Activated T-helper 17 cell treated with anti-CD3 and anti-CD28 coated beads, Interleukin-2, amount 50 U/mL, for 72 hours (primary cell): ENCODE data around the gene ACY1. TPM values are rescaled to one million over a fixed set of nuclear protein-coding genes. Genes with fewer than 3 reads are reported as not detected.
A peak's percentile ranks its signal among the peaks of the same experiment; 100 is the strongest.

Experiments used
- ATAC-seq: fragments of 150-1000 bp; cut with Tn5 transposase; replicated peaks from 2 replicates; pipeline ENCODE4 v1.10.0; 2021; ENCODE audit warnings: mild to moderate bottlenecking, moderate library complexity
- H3K27ac Mint-ChIP-seq: one replicate; pipeline ENCODE4 v1.8.0; 2022; ENCODE audit warnings: mixed read lengths
- H3K27me3 Mint-ChIP-seq: one replicate; pipeline ENCODE4 v1.8.0; 2022; ENCODE audit warnings: mixed read lengths
- H3K36me3 Mint-ChIP-seq: one replicate; pipeline ENCODE4 v1.8.0; 2022; ENCODE audit warnings: low read depth, mild to moderate bottlenecking, mixed read lengths
- H3K4me1 Mint-ChIP-seq: one replicate; pipeline ENCODE4 v1.8.0; 2022; ENCODE audit warnings: mixed read lengths
- H3K4me3 Mint-ChIP-seq: one replicate; pipeline ENCODE4 v1.8.0; 2022; ENCODE audit warnings: mild to moderate bottlenecking, mixed read lengths
- H3K9me3 Mint-ChIP-seq: one replicate; pipeline ENCODE4 v1.8.0; 2022; ENCODE audit warnings: mixed read lengths
- total RNA-seq, 2 donors: library from RNA; stranded (reverse); gene quantifications; one replicate each; pipeline ENCODE4 v1.2.3, GENCODE V29; 2022

The ACY1 gene
- 10 to 100 TPM; 39.5 to 49.9 TPM for total RNA-seq

DNA sequence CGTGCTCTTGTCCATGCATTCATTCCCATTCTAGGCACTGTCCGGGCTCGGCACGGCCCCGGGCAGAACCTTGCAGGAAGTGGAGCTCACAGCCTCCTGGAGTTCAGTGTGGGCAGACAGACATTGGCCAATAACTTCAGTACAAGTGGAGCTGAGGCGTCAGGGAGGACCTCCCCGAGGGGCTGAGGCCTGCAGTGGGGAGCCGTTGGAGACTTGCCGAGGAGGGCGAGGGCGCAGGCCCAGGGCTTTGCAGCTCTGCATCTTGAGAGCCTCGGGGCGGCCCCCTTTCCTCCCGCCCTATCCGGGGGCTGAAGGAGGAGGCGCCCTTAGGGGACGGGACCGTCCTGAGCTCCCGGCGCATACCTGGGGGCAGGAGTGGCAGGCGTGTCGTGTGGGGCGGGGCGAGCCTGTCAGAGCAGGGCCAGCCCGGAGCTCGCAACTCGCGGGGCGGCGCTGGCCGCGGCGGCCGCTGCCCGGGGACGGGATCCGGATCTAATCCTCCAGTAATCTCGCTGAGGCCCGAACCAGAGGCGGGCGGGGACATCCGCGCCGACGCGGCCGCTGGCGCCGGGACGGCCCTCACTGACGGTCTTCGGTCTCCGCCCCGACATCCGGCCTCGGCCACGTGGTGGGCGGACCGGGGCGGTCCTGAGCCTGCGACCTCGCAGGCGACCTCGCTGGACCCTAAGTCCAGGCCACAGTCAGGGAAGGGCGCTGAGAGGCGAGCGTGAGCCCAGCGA, at the start of gene ACY1:
ACY1 (plus strand) TSS at position 698 of the 740 bp plus-strand sequence. CDS start 530 bp downstream, outside the sequence.
- peak within 1 kb of the TSS; percentile 79 for H3K27ac Mint-ChIP-seq
- no peaks in the 10 kb centered on the region for H3K27me3 Mint-ChIP-seq
- peaks cover 3% of the 10 kb centered on the region for H3K4me1 Mint-ChIP-seq
- H3K36me3 Mint-ChIP-seq: peaks cover 10% of the 10 kb centered on the region
- peak; percentile 89 for ATAC-seq
- H3K9me3 Mint-ChIP-seq: no peaks in the 10 kb centered on the region
- peak within 1 kb of the TSS; percentile 90 for H3K4me3 Mint-ChIP-seq

DNA sequence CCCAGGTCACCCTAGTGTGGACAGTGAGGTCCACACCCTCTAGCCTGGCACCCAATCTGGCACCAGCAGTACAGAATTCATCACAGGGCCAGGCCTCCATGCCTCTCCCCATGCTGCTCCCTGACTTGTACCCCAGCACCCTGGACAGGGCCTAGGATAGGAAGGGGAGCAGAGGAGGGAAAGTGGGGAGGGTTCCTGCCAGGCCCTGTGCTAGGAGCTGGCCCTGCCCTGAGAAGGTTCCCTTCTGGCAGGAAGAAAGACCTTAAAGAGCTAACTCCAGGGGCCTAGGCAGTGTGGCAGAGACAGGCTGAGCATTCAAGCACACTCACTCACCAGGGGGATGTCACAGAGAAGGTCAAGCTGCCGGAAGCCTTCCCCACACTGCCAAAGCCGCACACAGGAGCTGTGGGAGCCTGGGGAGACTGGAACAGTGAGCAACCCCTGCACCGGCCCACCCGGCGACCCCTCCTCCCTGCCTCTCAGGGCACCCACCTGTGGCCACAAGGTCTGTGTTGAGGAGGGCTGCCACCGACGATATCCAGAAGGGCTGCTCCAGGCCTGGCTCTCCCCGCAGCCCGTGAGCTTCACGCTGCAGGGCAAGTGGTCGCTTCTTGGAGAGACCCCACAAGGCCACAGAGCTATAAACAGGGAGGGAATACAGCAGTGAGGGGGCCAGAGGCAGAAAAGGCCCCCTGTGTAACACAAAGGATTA, 49.0 kb upstream of the ACY1 start:
- no peaks in the 10 kb centered on the region for H3K9me3 Mint-ChIP-seq
- H3K4me1 Mint-ChIP-seq: peaks cover 4% of the 10 kb centered on the region
- H3K4me3 Mint-ChIP-seq: no peak overlapping the region
- H3K27me3 Mint-ChIP-seq: no peaks in the 10 kb centered on the region
- H3K27ac Mint-ChIP-seq: no peak overlapping the region
- peaks cover 82% of the 10 kb centered on the region for H3K36me3 Mint-ChIP-seq
- ATAC-seq: no peak

DNA sequence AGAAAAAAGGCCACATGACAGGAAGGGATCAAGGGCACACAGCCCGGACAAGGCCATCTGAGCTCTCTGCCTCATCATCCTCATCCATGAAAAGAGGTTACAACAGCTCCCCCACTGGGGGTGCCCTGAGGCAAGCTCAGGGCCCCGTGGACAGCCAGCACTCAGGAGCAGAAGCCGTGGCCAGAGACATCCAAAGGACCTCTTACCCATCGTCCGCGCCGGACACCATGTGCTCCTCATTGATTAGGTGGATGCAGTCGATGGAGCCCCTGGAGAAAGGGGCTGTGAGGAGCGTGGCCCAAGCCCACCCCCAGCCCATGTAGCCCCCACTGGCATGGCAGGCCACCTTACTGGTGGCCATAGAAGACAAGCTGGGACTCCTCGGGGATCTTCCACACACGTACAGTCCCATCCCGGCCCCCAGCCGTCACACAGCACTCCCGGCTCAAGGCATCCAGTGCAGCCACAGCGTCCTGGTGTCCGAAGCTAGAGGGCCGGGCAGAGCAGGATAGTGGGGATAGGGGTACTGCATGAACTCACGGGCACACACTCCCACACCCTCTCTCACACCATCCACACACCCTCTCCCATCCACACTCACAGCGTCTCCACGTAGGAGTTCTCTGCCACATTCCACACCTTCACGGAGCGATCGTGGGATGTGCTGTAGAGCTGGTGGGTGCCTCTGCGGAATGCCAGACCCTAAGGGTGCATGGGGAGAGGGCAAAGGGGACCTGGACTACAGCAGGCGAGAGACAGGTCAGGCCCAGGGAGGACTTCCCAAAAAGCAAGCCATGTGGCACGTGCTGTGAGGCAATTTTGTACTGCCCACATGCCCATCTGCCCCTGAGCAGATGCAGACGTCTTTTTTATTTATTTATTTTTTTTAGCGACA, 48.1 kb upstream of the ACY1 start:
- no peak for ATAC-seq
- H3K9me3 Mint-ChIP-seq: no peaks in the 10 kb centered on the region
- no peak overlapping the region for H3K27ac Mint-ChIP-seq
- H3K36me3 Mint-ChIP-seq: peaks cover 91% of the 10 kb centered on the region
- H3K27me3 Mint-ChIP-seq: no peaks in the 10 kb centered on the region
- no peak overlapping the region for H3K4me3 Mint-ChIP-seq
- peaks cover 8% of the 10 kb centered on the region for H3K4me1 Mint-ChIP-seq

DNA sequence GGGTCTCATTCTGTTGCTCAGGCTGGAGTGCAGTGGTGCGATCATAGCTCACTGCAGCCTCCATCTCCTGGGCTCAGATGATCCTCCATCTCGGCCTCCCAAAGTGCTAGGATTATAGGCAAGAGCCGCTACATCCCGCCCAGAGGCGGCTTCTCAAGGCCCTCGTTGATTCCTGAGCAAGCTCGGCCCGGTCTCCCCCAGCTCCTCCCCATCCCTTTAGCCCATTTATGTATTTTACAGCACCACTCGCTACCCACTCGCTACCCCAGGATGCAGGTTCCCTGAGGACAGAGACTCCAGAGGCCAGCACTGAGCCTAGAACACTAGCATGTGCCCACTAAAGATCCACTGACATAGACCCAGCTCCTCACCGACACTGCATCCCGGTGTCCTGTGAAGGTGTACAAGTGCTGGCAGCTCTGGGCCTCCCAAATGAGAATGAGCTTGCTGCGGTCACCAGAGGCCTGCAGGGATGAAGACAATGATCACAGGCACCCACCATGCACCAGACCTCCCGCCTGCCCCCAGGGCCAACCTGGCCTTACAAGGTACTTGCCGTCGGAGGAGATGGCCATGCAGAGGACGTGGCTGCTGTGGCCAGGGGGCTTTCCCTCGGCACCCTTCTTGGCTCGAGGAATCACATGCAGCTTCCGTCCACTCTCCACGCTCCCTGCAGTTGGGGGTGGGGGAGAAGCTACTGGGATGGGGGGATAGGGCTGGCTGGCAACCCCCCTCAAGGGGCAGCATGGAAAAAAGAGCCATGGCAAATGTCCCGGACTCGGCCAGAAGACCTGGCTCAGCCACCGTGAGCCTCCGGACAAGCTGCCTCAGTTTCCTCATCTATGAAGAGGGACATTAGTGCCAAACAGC, 47.2 kb upstream of the ACY1 start:
- ATAC-seq: no peak
- Mint-ChIP-seq H3K4me3 (no peak overlapping the region), H3K4me1 (peaks cover 16% of the 10 kb centered on the region)

DNA sequence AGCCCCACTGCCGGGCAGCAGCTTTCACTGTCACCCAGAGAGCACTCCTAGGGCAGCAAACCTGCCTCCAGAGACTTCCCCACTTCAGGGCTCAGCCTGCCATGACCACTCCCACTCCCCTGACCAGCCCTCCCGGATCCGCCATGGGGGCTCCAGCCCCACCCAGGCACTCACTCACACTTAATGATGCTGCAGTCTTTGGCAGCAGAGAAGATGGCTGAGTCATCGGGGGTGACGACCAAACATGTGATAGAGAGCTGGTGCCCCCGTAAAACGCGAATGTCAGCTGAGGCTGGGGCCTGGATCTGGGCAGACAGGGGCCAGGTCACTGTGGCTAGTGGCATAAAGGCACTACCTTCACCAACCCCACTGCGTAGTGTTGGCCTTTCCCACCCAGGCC, 46.3 kb upstream of the ACY1 start:
- Mint-ChIP-seq H3K4me1 (peaks cover 16% of the 10 kb centered on the region), H3K36me3 (peaks cover 86% of the 10 kb centered on the region)

More for the DNA sequence above, 47.2 kb upstream of the ACY1 start:
- no peak overlapping the region for H3K27ac Mint-ChIP-seq
- H3K36me3 Mint-ChIP-seq: peaks cover 95% of the 10 kb centered on the region
- H3K27me3 Mint-ChIP-seq: no peaks in the 10 kb centered on the region
- H3K9me3 Mint-ChIP-seq: no peaks in the 10 kb centered on the region

DNA sequence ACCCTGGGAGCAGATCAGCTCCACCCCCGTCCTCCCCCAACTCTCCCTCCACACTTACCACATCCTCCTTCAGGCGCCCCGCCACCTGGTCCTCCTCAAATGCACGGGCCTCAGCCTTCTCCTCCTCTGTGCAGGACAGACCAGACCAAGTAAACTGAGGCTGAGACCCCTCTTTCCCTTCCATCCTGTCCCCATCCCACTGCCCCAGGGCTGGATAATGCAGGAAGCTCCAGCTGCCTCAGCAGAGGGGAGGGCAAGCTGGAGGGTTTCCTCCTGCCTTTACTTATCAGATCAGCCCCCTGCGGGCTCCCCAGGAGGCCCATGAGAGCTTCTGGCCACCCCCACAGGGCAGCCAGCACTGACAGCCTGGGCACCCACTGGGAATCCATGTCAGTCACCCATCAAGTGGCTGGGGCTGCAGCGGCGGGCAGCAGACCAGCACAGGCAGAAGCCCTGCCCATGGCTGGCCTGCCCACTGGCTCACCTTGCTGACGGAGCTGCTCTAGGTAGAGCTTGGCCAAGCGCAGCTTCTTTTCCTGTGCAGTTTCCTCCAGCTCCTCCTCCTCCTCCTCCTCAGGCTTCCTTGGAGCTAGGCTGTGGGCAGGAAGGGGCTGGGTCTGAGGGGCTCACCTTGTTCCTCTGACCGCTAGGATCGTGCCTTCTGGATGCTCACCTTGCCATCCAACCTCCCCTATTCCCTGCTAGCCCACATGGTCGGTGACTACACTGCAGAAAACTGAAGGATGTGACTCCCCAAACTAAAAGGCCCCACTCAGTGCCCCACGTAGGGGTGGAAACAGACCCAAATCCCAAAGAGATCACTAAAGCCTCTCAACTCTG, 45.5 kb upstream of the ACY1 start:
- Mint-ChIP-seq H3K36me3 (peaks cover 79% of the 10 kb centered on the region), H3K9me3 (no peaks in the 10 kb centered on the region), H3K4me1 (peaks cover 16% of the 10 kb centered on the region), H3K27ac (peak overlapping the region; percentile 52), H3K4me3 (no peak overlapping the region), H3K27me3 (no peaks in the 10 kb centered on the region)
- no peak for ATAC-seq

More for the DNA sequence above, 46.3 kb upstream of the ACY1 start:
- H3K9me3 Mint-ChIP-seq: no peaks in the 10 kb centered on the region
- H3K27ac Mint-ChIP-seq: peak overlapping the region; percentile 52
- H3K4me3 Mint-ChIP-seq: no peak overlapping the region
- no peaks in the 10 kb centered on the region for H3K27me3 Mint-ChIP-seq
- no peak for ATAC-seq

DNA sequence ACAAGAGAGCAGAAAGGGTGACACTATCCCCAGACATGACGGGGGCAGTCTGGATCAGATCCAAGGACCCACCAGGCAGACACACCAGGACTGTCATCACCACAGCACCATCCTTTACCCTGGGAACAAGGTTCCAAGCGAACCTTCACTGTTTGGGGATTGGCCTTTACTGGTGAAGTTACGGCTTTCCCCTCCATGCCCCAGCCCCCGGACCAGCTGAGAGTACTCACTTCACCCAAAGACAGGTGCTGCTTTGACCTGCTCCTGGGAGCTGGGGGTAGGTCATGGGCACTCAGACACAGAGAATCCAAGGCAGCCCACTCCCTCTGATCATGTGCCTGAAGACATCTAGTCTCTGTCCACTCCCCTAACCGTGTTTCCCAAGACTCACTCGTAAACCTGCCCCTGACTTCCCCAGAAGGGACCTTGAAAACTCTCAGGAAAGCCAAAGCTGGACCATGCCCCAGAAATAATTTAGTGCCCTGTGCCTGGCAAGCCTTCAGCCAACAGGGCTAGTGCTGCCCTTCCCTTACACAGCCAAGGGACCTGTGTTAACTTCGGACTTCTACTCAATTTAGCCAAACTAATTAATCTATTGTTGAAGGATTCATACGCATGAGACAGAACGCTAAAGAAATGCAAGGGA, 44.4 kb upstream of the ACY1 start:
- Mint-ChIP-seq H3K36me3 (peaks cover 69% of the 10 kb centered on the region), H3K27ac (peak overlapping the region; percentile 69), H3K27me3 (no peaks in the 10 kb centered on the region), H3K9me3 (no peaks in the 10 kb centered on the region), H3K4me3 (peak overlapping the region; percentile 81), H3K4me1 (peaks cover 16% of the 10 kb centered on the region)
- ATAC-seq: no peak

DNA sequence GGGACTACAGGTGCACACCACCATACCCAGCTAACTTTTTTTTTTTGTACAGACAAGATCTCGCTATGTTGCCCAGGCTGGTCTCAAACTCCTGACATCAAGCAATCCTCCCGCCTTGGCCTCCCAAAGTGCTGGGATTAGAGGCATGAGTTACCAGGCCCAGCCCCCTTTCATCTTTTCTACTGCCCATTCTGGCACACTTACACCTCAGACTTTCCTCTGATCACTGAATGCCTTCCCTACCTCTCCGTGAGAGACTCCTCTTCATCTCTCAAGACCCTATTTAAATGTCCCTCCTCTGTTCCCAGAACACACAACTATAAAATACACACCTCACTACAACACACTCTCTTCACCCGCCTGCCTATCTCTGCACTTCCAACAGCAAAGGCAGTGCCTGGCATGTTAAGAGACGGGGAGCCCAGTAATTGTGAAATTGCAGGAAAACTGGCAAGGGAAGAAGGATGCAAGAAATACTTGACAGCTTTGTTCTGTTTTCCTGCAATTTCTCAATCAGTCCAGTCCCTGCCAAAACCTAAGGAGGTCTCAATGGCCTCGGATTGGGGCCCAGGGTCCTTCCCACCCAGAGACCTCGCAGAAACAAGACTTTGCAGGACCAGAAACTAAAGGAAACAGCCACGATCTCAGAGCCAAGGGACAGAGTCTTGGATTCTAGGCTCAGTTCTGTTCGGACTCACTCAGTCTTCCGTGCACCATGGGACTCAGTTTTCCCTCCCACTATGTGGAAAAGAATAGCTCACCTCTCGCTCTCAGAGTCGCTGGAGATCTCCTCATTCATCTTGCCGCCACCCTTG, 42.5 kb upstream of the ACY1 start:
- no peak for ATAC-seq
- Mint-ChIP-seq H3K9me3 (no peaks in the 10 kb centered on the region), H3K4me3 (peak overlapping the region; percentile 81), H3K27me3 (no peaks in the 10 kb centered on the region), H3K36me3 (peaks cover 50% of the 10 kb centered on the region), H3K4me1 (peaks cover 16% of the 10 kb centered on the region), H3K27ac (peak overlapping the region; percentile 85)

DNA sequence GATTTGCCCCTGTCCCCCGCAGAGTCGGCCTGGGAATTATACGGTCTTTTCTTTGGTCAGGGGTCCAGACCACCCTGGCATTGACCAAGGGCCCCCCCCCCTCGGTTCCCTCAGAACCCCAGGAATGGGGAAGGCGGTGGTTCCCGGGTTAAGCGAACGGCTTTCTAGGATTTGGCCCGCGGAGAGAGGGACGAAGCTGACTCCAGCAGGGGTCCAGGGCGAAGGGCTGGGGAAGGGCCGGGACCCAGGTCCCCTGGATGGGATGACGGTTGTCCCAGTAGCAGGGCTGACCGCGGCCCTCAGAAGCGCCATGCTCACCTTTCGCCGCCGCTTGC, 41.9 kb upstream of the ACY1 start:
- Mint-ChIP-seq H3K4me1 (peaks cover 16% of the 10 kb centered on the region), H3K27me3 (no peaks in the 10 kb centered on the region), H3K9me3 (no peaks in the 10 kb centered on the region), H3K4me3 (peak overlapping the region; percentile 81), H3K27ac (peak overlapping the region; percentile 85), H3K36me3 (peaks cover 44% of the 10 kb centered on the region)
- ATAC-seq: no peak

DNA sequence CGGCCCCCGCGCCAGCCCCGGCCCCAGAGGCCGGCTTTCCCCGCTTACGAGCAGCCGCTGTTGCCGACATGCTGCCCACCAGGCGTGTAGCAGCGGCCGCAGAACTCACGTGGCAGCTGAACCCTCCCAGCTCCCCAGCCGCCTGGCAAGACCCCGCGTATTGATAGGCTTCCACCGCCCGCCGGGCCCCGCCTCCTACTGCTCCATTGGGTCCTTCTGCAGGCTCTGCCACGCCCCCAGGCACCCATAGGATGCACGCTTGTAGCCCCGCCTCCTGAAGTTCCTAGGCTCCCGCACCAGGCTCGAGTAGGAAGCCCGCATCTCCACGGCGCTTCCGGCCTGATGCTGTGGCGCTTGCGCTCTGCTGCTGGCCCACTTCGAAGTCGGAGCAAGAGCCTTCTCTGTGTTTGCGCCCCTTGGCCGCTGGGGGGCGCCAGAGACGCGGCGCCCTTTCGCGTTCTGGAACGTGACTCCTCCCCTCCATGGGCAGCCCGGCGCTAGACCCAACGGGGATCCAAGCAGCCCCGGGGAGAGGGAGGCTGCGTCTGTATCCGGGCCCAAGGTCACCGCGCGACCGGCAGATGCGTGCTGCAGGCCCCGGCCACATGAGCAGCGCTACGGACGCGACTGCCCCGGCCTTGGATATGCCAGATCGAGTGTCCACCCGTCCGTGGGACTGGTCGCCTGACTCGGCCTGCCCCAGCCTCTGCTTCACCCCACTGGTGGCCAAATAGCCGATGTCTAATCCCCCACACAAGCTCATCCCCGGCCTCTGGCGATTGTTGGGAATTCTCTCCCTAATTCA, 41.3 kb upstream of the ACY1 start, which contains the start of the genes PARP3 and RRP9:
PARP3 (plus strand) TSS at position 566 of the 805 bp plus-strand sequence. CDS start 993 bp downstream, outside the sequence.
RRP9 (minus strand) TSS at position 107 of the 805 bp plus-strand sequence; CDS start at position 70, 37 bp downstream.
- H3K4me1 Mint-ChIP-seq: peaks cover 16% of the 10 kb centered on the region
- ATAC-seq: peak; percentile 94
- H3K27ac Mint-ChIP-seq: peak within 1 kb of the TSS; percentile 85
- no peaks in the 10 kb centered on the region for H3K9me3 Mint-ChIP-seq
- peak within 1 kb of the TSS; percentile 81 for H3K4me3 Mint-ChIP-seq
- no peaks in the 10 kb centered on the region for H3K27me3 Mint-ChIP-seq
- H3K36me3 Mint-ChIP-seq: peaks cover 39% of the 10 kb centered on the region
